Breast epithelium (tissue), 3 donors: ENCODE data around the gene TMED7.

Experiments
- POLR2AphosphoS5 ChIP-seq, 3 donors: sonication (generic); formaldehyde crosslinking; IDR thresholded peaks; one replicate each; pipeline ENCODE4 v1.6.1; 2017; ENCODE audit warnings: antibody characterized with exemption in 3 of 3
- TF ChIP-seq, protein P1 (sequence below), 3 donors: fragments of 450-650 bp; IDR thresholded peaks; one replicate each; pipeline ENCODE4 v1.5.1; 2016 to 2017; ENCODE audit warnings: antibody characterized with exemption in 3 of 3, mild to moderate bottlenecking in 3 of 3, moderate library complexity in 3 of 3

DNA sequence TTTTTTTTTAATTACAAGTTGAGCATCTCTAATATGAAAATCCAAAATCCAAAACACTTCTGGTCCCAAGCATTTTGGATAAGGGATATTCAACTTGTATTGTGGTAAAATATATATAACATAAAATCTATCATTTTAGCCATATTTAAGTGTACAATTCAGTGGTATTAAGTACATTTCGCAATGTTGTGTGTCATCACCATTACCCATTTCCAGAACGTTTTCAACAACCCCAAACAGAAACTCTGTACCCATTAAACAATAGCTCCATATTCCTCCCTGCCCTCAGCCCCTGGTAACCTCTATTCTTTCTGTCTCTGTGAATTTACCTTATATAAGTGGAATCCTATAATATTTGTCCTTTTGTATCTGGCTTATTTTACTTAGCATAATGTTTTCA lies 48.5 kb downstream of the TMED7 start:
- TF ChIP-seq, protein P1, sequence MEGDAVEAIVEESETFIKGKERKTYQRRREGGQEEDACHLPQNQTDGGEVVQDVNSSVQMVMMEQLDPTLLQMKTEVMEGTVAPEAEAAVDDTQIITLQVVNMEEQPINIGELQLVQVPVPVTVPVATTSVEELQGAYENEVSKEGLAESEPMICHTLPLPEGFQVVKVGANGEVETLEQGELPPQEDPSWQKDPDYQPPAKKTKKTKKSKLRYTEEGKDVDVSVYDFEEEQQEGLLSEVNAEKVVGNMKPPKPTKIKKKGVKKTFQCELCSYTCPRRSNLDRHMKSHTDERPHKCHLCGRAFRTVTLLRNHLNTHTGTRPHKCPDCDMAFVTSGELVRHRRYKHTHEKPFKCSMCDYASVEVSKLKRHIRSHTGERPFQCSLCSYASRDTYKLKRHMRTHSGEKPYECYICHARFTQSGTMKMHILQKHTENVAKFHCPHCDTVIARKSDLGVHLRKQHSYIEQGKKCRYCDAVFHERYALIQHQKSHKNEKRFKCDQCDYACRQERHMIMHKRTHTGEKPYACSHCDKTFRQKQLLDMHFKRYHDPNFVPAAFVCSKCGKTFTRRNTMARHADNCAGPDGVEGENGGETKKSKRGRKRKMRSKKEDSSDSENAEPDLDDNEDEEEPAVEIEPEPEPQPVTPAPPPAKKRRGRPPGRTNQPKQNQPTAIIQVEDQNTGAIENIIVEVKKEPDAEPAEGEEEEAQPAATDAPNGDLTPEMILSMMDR (IDR thresholded peaks at IDR 0.05), result no peak
- TF ChIP-seq POLR2AphosphoS5 (IDR thresholded peaks at IDR 0.05), result no peak
